Lower lobe of right lung (tissue), 2 donors: ENCODE measurements around the gene ASTN2. TPM values are rescaled to one million over a fixed set of nuclear protein-coding genes. Genes with fewer than 3 reads are reported as not detected.

Experiments
- ATAC-seq, 2 donors: fragments of 200-7000 bp; cut with Tn5 transposase; one replicate each; pipeline ENCODE4 v1.9.1; 2020 to 2022; ENCODE audit warnings: mild to moderate bottlenecking in 2 of 2, moderate library complexity in 2 of 2
- DNase-seq: peaks from one replicate; pipeline ENCODE4 v3.0.0-alpha.2; 2020
- H3K27ac ChIP-seq: fragments of 200-600 bp; one replicate; pipeline ENCODE4 v1.8.0; 2022
- H3K27me3 ChIP-seq: fragments of 200-600 bp; one replicate; pipeline ENCODE4 v1.8.0; 2022; ENCODE audit warnings: low read depth
- H3K36me3 ChIP-seq: fragments of 200-600 bp; one replicate; pipeline ENCODE4 v1.8.0; 2022; ENCODE audit warnings: mild to moderate bottlenecking
- H3K4me1 ChIP-seq: fragments of 200-600 bp; one replicate; pipeline ENCODE4 v1.8.0; 2022
- H3K4me3 ChIP-seq: fragments of 200-600 bp; one replicate; pipeline ENCODE4 v1.8.0; 2022; ENCODE audit warnings: mild to moderate bottlenecking
- H3K9me3 ChIP-seq: fragments of 200-600 bp; one replicate; pipeline ENCODE4 v1.8.0; 2022
- intact Hi-C: fragments of 100-400 bp; cut with DNase I; formaldehyde crosslinking; loops from one replicate; pipeline ENCODE4 v1.11.0; 2022
- total RNA-seq: library from RNA; stranded (reverse); fragmentation: NEBNext Ultra II Directional; extraction: Animal tissue kit (Norgen Biotek cat#: 25700); gene quantifications from one replicate; pipeline ENCODE4 v1.2.1, GENCODE V29; 2021
- TF ChIP-seq, protein P1 (sequence below): fragments of 200-600 bp; IDR thresholded peaks from one replicate; pipeline ENCODE4 v1.8.0; 2022; ENCODE audit warnings: antibody characterized with exemption, mild to moderate bottlenecking
- donor health status: DM: no; HTN: yes; CAD: no; lungs with severe emphysema.

Gene ASTN2
- total RNA-seq, 1 donor from 2014 or later: 4.3 TPM

DNA sequence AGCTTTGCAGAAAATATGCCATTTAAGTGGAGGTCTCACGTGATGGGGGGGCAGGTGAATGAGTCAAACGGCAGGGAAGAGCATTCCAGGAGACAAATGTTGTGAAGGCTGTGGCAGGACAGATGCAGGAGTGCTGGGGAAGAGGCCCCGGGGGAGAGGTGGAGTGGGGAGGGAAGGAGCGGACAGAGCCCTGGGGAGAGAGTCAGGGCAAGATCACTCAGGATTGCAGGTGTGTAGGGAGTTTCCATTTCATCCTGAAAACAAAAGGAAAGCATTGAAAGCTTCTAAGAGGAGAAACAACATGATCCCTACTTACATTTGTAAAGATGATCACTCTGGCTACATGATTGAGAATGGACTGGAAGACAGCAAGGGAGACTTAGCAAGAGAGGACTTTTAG lies 323.3 kb downstream of the ASTN2 start:
- Histone ChIP-seq H3K9me3 (no peaks in the 10 kb centered on the region), H3K27ac (no peak overlapping the region), H3K36me3 (no peaks in the 10 kb centered on the region), H3K4me3 (no peak overlapping the region), H3K27me3 (no peaks in the 10 kb centered on the region), H3K4me1 (no peaks in the 10 kb centered on the region)
- no peak for DNase-seq
- intact Hi-C loops: no loop called here
- no peak for ATAC-seq
- TF ChIP-seq, protein P1, sequence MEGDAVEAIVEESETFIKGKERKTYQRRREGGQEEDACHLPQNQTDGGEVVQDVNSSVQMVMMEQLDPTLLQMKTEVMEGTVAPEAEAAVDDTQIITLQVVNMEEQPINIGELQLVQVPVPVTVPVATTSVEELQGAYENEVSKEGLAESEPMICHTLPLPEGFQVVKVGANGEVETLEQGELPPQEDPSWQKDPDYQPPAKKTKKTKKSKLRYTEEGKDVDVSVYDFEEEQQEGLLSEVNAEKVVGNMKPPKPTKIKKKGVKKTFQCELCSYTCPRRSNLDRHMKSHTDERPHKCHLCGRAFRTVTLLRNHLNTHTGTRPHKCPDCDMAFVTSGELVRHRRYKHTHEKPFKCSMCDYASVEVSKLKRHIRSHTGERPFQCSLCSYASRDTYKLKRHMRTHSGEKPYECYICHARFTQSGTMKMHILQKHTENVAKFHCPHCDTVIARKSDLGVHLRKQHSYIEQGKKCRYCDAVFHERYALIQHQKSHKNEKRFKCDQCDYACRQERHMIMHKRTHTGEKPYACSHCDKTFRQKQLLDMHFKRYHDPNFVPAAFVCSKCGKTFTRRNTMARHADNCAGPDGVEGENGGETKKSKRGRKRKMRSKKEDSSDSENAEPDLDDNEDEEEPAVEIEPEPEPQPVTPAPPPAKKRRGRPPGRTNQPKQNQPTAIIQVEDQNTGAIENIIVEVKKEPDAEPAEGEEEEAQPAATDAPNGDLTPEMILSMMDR: no peak

DNA sequence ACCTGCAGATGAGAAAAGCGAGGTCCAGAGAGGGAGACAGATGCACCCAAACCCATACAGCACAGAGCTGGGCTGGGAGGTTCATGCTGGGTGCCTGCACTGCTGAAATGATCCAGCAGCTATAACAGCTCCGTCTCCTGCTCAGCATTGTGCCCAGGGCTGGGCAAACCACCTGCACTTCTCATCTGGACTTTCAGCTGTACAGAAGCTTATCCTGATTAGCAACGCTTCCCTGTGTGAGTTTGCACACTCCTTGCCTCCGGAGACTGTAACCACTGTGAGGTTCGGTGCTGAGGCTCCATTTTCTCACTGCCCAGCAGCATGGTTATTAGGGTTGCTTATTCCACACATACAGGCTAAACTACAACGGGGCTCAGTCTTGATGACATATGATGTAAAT lies 326.1 kb downstream of the ASTN2 start:
- DNase-seq (no peak), ATAC-seq (no peak)
- Histone ChIP-seq H3K27ac (no peak overlapping the region), H3K4me3 (no peak overlapping the region), H3K27me3 (no peaks in the 10 kb centered on the region), H3K9me3 (no peaks in the 10 kb centered on the region), H3K36me3 (no peaks in the 10 kb centered on the region), H3K4me1 (no peaks in the 10 kb centered on the region)
- TF ChIP-seq, protein P1: no peak
- intact Hi-C loops: no loop called here

DNA sequence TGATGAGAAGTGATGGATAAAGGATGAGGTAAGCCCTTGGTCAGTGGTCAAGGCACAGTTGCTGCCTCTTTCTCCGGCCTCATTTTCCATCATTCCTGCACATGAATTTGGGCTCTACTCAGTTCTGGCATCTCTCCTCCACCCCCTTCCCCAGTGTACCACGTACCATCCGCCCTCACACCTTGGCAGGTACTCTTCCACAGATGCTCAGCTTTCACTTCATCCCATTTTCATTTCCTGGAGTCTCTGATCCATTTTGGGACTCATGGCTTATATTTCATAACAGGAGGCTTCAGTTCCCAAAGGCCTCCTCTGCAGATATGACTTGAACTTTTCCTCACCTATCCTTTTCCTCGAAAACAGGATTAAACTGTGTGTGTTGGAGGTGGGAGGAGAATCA lies 326.7 kb downstream of the ASTN2 start:
- H3K9me3 ChIP-seq: no peaks in the 10 kb centered on the region
- TF ChIP-seq, protein P1: no peak
- H3K4me1 ChIP-seq: no peaks in the 10 kb centered on the region
- intact Hi-C loops: no loop called here
- H3K27me3 ChIP-seq: no peaks in the 10 kb centered on the region
- DNase-seq (no peak), ATAC-seq (no peak)
- no peak overlapping the region for H3K27ac ChIP-seq
- no peak overlapping the region for H3K4me3 ChIP-seq
- no peaks in the 10 kb centered on the region for H3K36me3 ChIP-seq

DNA sequence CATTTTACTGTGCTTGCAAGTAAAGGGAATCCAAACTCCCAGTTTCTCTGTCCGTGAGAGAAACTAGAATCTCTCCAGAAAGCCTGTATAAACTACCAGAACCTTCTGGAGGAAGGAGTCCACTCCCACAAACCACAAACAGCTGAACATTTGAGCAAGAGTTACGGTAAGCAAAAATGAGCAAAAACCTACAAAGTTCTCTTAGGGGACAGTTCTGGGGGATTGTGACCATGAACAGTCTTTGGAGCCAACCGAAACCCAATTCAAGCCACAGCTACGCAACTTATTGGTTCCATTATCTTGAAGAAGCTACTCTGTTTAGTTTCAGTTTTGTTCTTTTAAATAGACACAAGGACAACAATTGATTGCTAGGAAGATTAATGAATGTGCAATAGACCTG lies 330.6 kb downstream of the ASTN2 start:
- H3K9me3 ChIP-seq: no peaks in the 10 kb centered on the region
- intact Hi-C loops: no loop called here
- DNase-seq (no peak), ATAC-seq (no peak)
- no peaks in the 10 kb centered on the region for H3K36me3 ChIP-seq
- H3K4me3 ChIP-seq: no peak overlapping the region
- H3K27ac ChIP-seq: no peak overlapping the region
- TF ChIP-seq, protein P1: no peak
- no peaks in the 10 kb centered on the region for H3K27me3 ChIP-seq
- no peaks in the 10 kb centered on the region for H3K4me1 ChIP-seq

DNA sequence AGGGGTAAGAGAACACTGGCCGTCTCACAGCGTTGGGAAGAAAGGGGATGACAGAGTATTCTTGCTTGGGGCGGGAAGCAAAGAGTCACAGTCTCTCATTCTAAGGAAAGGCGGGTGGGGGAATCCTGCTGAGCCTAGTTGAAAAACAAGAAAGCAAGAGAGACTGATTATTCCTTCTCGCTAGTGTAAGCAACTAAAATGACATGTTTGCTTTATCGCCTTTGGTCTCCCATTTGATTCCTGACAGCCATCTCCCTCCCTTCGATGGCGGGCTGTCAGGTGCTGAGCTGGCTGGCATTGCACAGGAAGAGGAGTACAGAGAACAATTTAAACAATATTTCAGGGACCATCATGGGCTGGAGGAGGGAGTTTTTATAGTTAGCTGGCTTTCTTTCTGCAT lies 331.3 kb downstream of the ASTN2 start:
- TF ChIP-seq, protein P1: no peak
- H3K27me3 ChIP-seq: no peaks in the 10 kb centered on the region
- no peaks in the 10 kb centered on the region for H3K4me1 ChIP-seq
- intact Hi-C loops: no loop called here
- H3K9me3 ChIP-seq: no peaks in the 10 kb centered on the region
- H3K36me3 ChIP-seq: no peaks in the 10 kb centered on the region
- no peak for DNase-seq
- no peak for ATAC-seq
- no peak overlapping the region for H3K27ac ChIP-seq
- no peak overlapping the region for H3K4me3 ChIP-seq
